ENCODE results near the gene ALG6.

DNA sequence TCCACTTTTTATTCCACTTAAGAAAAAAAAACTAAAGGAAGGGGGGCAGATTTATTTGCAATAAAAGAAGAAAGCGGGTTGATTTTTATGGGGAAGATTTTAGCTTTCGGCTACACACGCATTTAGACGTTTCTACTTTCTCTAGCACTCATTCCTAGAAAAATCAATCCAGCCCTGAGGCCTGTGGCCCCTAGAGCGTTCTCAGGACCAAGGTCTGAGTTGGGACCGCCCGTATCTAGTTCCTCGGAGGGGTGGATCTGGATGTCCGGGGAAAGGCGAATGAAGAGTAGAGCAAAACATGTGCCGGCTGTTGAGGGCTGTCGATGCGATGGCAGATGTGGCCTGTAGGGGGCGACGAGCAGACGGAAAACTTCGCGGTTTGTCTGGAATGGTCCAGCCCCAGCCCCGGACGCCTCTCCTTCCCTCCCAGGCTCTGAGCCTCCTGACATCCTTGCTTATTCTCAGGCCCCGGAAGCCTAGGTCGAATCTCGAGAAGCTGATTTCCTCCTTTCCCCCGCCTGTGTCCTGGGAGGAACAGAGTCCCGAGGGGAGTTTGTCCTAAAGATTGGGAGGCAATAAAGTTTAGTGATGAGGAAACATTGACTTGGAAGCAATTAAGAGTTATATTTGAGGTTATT is 39.9 kb upstream of the ALG6 start:
- TF ChIP-seq EZH2 (IDR thresholded peaks at IDR 0.05; ENCODE audit: insufficient read depth, poor library complexity, severe bottlenecking) (peak; percentile 34), EZH2phosphoT487 (IDR thresholded peaks at IDR 0.05; ENCODE audit: insufficient read depth, low read depth) (0 out of 2 replicates have a peak, but pooled peaks have one; percentile 31)
